ENCODE data around the gene ISY1.

DNA sequence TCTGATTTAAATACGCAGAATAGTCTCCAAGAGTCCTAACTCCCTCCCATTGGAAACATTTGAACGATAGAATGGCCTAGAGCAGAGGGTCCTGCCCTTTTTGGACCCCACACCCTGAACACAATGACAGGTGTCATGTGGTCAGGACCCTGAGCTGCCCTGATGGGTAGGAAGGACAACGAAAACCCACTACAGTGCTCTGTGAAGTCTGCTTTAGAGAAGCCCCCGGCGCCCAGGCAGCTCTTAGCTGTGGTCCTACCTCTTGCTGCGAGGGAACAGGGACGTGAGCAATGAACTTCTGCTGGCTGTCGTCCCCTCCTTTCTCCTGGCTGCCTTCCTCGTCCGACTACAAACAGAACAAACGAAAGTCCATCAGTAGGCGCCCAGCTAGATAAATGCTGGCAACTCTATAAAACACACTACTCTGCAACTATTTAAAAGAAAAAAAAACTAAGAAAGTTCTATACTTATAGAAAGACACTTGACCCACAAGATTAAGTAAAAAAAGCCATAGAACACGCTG lies 30.5 kb downstream of the ISY1 start:
- TF ChIP-seq, protein P1, sequence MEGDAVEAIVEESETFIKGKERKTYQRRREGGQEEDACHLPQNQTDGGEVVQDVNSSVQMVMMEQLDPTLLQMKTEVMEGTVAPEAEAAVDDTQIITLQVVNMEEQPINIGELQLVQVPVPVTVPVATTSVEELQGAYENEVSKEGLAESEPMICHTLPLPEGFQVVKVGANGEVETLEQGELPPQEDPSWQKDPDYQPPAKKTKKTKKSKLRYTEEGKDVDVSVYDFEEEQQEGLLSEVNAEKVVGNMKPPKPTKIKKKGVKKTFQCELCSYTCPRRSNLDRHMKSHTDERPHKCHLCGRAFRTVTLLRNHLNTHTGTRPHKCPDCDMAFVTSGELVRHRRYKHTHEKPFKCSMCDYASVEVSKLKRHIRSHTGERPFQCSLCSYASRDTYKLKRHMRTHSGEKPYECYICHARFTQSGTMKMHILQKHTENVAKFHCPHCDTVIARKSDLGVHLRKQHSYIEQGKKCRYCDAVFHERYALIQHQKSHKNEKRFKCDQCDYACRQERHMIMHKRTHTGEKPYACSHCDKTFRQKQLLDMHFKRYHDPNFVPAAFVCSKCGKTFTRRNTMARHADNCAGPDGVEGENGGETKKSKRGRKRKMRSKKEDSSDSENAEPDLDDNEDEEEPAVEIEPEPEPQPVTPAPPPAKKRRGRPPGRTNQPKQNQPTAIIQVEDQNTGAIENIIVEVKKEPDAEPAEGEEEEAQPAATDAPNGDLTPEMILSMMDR (IDR thresholded peaks at IDR 0.05), result no peak
- no peak for TF ChIP-seq ZFX (IDR thresholded peaks at IDR 0.05; ENCODE audit: borderline replicate concordance)
